ENCODE data around the gene IRF2BP1.

The IRF2BP1 gene

DNA sequence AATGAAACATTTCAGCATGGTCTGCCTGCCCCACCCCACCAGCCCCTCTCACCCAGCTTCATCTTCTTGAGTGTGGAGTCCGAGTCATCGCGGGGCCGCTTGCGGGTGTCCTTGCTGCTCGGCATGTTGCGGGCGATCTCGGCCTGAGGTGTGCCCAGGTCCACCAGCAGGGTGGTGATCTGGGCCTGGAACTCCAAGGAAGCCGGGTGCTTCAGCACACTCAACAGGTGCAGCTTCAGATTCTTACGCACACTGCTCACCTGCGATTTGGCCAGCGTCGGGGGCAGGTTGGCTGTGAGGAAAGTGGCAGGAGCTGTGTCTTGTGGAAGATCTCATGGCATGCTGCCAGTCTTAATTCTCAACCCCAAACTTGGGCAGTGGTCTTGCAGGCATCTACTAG, 43.7 kb downstream of the IRF2BP1 start:
- H3K27ac ChIP-seq, result no peak overlapping the region
- no peak for TF ChIP-seq ZFX (IDR thresholded peaks at IDR 0.05; ENCODE audit: borderline replicate concordance)
- TF ChIP-seq, protein P1, sequence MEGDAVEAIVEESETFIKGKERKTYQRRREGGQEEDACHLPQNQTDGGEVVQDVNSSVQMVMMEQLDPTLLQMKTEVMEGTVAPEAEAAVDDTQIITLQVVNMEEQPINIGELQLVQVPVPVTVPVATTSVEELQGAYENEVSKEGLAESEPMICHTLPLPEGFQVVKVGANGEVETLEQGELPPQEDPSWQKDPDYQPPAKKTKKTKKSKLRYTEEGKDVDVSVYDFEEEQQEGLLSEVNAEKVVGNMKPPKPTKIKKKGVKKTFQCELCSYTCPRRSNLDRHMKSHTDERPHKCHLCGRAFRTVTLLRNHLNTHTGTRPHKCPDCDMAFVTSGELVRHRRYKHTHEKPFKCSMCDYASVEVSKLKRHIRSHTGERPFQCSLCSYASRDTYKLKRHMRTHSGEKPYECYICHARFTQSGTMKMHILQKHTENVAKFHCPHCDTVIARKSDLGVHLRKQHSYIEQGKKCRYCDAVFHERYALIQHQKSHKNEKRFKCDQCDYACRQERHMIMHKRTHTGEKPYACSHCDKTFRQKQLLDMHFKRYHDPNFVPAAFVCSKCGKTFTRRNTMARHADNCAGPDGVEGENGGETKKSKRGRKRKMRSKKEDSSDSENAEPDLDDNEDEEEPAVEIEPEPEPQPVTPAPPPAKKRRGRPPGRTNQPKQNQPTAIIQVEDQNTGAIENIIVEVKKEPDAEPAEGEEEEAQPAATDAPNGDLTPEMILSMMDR (IDR thresholded peaks at IDR 0.05), result no peak

DNA sequence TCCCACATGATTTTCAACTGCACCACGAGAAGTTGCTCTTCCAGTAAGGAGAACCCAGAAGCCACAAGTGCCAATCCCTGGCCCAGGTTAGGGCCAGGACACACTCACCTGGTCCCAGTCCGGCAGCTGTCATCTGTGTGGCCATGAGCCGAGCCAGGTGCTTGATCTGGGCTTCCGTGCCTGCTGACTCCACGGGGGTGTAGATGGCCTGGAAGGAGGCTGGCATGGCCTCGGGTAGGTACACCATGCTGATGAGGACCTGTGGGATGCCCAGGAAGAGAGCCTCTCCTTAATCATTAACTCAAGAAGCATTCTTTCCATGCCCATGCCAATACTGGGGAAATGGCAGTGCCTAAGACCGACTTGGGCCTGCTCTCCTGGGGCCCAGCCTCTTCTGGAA, 51.0 kb downstream of the IRF2BP1 start:
- TF ChIP-seq, protein P1 (IDR thresholded peaks at IDR 0.05), result no peak
- no peak for TF ChIP-seq ZFX (IDR thresholded peaks at IDR 0.05; ENCODE audit: borderline replicate concordance)
- H3K27ac ChIP-seq, result no peak overlapping the region
